Loucy (cell line): ENCODE data around the gene IRGM.
"Not testable (repeated sequence)": the region's sequence is repeated elsewhere in the genome, so short reads cannot be mapped to it uniquely, and the experiment has no call there.

Experiments used
- EZH2phosphoT487 ChIP-seq: fragments of 200-600 bp; IDR thresholded peaks from 2 replicates; pipeline ENCODE4 v1.6.1; 2018; ENCODE audit warnings: antibody characterized with exemption, mild to moderate bottlenecking, moderate library complexity, borderline replicate concordance
- TF ChIP-seq, protein P1 (sequence below): fragments of 200-600 bp; sonication (generic); conservative IDR thresholded peaks from 2 replicates; pipeline ENCODE4 v1.5.1; 2014; ENCODE audit warnings: mild to moderate bottlenecking, antibody characterized with exemption, low read length

GRCh38 chr5:150856700-150857099 lies 10.4 kb downstream of the IRGM start:
- TF ChIP-seq, protein P1, sequence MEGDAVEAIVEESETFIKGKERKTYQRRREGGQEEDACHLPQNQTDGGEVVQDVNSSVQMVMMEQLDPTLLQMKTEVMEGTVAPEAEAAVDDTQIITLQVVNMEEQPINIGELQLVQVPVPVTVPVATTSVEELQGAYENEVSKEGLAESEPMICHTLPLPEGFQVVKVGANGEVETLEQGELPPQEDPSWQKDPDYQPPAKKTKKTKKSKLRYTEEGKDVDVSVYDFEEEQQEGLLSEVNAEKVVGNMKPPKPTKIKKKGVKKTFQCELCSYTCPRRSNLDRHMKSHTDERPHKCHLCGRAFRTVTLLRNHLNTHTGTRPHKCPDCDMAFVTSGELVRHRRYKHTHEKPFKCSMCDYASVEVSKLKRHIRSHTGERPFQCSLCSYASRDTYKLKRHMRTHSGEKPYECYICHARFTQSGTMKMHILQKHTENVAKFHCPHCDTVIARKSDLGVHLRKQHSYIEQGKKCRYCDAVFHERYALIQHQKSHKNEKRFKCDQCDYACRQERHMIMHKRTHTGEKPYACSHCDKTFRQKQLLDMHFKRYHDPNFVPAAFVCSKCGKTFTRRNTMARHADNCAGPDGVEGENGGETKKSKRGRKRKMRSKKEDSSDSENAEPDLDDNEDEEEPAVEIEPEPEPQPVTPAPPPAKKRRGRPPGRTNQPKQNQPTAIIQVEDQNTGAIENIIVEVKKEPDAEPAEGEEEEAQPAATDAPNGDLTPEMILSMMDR, result not testable (repeated sequence)
- TF ChIP-seq EZH2phosphoT487, result not testable (repeated sequence)
